Neural crest cell (in vitro differentiated cells): Measurements from ENCODE around the gene DDN. TPM values are rescaled to one million over a fixed set of nuclear protein-coding genes. Genes with fewer than 3 reads are reported as not detected.

Source experiments
- DNase-seq: peaks from one replicate; pipeline ENCODE4 v3.0.0; 2021; ENCODE audit warnings: low read depth, mixed read lengths, low spot score
- H3K27ac Mint-ChIP-seq: one replicate; pipeline ENCODE4 v1.8.0; 2021; ENCODE audit warnings: mild to moderate bottlenecking, mixed read lengths; ENCODE audit not compliant: unreplicated experiment
- H3K27me3 Mint-ChIP-seq: 2 replicates; pipeline ENCODE4 v1.8.0; 2021; ENCODE audit warnings: low read depth, mild to moderate bottlenecking, mixed read lengths
- H3K36me3 Mint-ChIP-seq: 2 replicates; pipeline ENCODE4 v1.8.0; 2021; ENCODE audit warnings: low read depth, mild to moderate bottlenecking, mixed read lengths
- H3K4me1 Mint-ChIP-seq: 2 replicates; pipeline ENCODE4 v1.8.0; 2021; ENCODE audit warnings: mixed read lengths
- H3K4me3 Mint-ChIP-seq: one replicate; pipeline ENCODE4 v1.8.0; 2021; ENCODE audit warnings: mild to moderate bottlenecking, mixed read lengths
- H3K9me3 Mint-ChIP-seq: 2 replicates; pipeline ENCODE4 v1.8.0; 2021; ENCODE audit warnings: mixed read lengths
- CTCF ChIP-seq: fragments of 200-600 bp; sonication (generic); conservative IDR thresholded peaks from 2 replicates; pipeline ENCODE4 v1.5.0; 2021; ENCODE audit warnings: antibody characterized with exemption, mild to moderate bottlenecking
- total RNA-seq: library from RNA; stranded (reverse); gene quantifications from 2 replicates; pipeline ENCODE4 v1.2.1, GENCODE V29; 2021

DDN gene
- total RNA-seq, 1 donor from 2014 or later = 0.51 TPM

- peaks cover 25% of the 10 kb centered on the region for H3K4me1 Mint-ChIP-seq
- no peaks in the 10 kb centered on the region for H3K9me3 Mint-ChIP-seq
- TF ChIP-seq CTCF = peak; percentile 82
- peaks cover 85% of the 10 kb centered on the region for H3K27me3 Mint-ChIP-seq
- H3K27ac Mint-ChIP-seq = no peak overlapping the region
- no peaks in the 10 kb centered on the region for H3K36me3 Mint-ChIP-seq
- peak; percentile 90 for DNase-seq
- no peak overlapping the region for H3K4me3 Mint-ChIP-seq
Measured at GRCh38 chr12:48988030-48988649, 11.0 kb downstream of the DDN start.

- Mint-ChIP-seq H3K27ac (no peak overlapping the region), H3K36me3 (no peaks in the 10 kb centered on the region), H3K27me3 (peaks cover 91% of the 10 kb centered on the region), H3K4me1 (peaks cover 26% of the 10 kb centered on the region), H3K4me3 (no peak overlapping the region), H3K9me3 (no peaks in the 10 kb centered on the region)
- TF ChIP-seq CTCF = no peak
- DNase-seq = no peak
Measured at GRCh38 chr12:48986720-48987291, 12.4 kb downstream of the DDN start.

GRCh38 chr12:48985901-48986300 lies 13.3 kb downstream of the DDN start:
- no peak overlapping the region for H3K27ac Mint-ChIP-seq
- H3K4me1 Mint-ChIP-seq = peaks cover 30% of the 10 kb centered on the region
- peaks cover 95% of the 10 kb centered on the region for H3K27me3 Mint-ChIP-seq
- no peaks in the 10 kb centered on the region for H3K36me3 Mint-ChIP-seq
- DNase-seq = no peak
- H3K9me3 Mint-ChIP-seq = no peaks in the 10 kb centered on the region
- TF ChIP-seq CTCF = no peak
- no peak overlapping the region for H3K4me3 Mint-ChIP-seq

- peaks cover 31% of the 10 kb centered on the region for H3K4me1 Mint-ChIP-seq
- DNase-seq = no peak
Measured at GRCh38 chr12:48985475-48985897, 13.7 kb downstream of the DDN start.

GRCh38 chr12:48982397-48983080 lies 16.6 kb downstream of the DDN start:
- no peaks in the 10 kb centered on the region for H3K36me3 Mint-ChIP-seq
- no peak for DNase-seq
- H3K27me3 Mint-ChIP-seq = peaks cover 98% of the 10 kb centered on the region
- H3K27ac Mint-ChIP-seq = no peak overlapping the region
- peak overlapping the region; percentile 52 for H3K4me3 Mint-ChIP-seq
- no peak for TF ChIP-seq CTCF
- no peaks in the 10 kb centered on the region for H3K9me3 Mint-ChIP-seq
- peaks cover 30% of the 10 kb centered on the region for H3K4me1 Mint-ChIP-seq

More at GRCh38 chr12:48985475-48985897, 13.7 kb downstream of the DDN start:
- Mint-ChIP-seq H3K4me3 (no peak overlapping the region), H3K9me3 (no peaks in the 10 kb centered on the region), H3K27ac (no peak overlapping the region), H3K36me3 (no peaks in the 10 kb centered on the region), H3K27me3 (peaks cover 95% of the 10 kb centered on the region)
- no peak for TF ChIP-seq CTCF
